ENCODE data around the gene AKR1E2.

DNA sequence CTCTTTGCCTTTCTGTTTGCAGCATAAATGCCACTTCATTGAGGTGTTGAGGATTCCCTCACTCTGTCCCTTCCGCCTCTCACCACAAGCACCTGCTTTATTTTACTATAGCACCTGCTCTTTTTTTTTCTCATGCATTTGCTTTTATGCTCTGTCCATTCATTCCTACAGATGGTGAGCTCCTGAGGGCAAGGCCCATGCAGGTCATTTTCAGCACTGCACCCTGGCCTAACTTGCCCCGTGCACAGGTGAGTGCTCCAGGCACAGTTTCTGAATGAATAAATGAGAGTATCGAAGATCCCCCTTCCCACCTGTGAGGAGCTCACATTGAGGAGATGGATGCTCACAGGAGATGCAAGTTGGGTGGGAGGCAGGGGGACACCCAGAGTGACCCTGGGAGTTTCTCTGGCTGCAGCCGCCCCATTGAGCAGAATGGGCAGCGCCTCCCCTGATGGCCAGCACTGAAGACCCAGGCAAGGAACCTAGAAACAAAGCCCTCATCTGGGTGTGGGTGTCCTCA, 1.2 kb upstream of the AKR1E2 start:
- TF ChIP-seq, protein P1, sequence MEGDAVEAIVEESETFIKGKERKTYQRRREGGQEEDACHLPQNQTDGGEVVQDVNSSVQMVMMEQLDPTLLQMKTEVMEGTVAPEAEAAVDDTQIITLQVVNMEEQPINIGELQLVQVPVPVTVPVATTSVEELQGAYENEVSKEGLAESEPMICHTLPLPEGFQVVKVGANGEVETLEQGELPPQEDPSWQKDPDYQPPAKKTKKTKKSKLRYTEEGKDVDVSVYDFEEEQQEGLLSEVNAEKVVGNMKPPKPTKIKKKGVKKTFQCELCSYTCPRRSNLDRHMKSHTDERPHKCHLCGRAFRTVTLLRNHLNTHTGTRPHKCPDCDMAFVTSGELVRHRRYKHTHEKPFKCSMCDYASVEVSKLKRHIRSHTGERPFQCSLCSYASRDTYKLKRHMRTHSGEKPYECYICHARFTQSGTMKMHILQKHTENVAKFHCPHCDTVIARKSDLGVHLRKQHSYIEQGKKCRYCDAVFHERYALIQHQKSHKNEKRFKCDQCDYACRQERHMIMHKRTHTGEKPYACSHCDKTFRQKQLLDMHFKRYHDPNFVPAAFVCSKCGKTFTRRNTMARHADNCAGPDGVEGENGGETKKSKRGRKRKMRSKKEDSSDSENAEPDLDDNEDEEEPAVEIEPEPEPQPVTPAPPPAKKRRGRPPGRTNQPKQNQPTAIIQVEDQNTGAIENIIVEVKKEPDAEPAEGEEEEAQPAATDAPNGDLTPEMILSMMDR (IDR thresholded peaks at IDR 0.05): no peak
- no peak for TF ChIP-seq EZH2 (IDR thresholded peaks at IDR 0.05; ENCODE audit: borderline replicate concordance, insufficient read depth, low read depth, low read length, poor library complexity, severe bottlenecking)
